Endothelial cell of umbilical vein (primary cell): Measurements from ENCODE around the gene SMCHD1. TPM values are rescaled to one million over a fixed set of nuclear protein-coding genes. Genes with fewer than 3 reads are reported as not detected.

ENCODE experiments used
- BruUV-seq: library from RNA; stranded (reverse); fragments of 400-500 nt; replicated peaks from 2 replicates; lab custom pipeline; 2021; lab: Mats Ljungman, UMichigan
- CTCF ChIA-PET: fragments of 300-600, 350-600 bp; sonication (Branson Sonifier 250); formaldehyde crosslinking; loops from one replicate; lab custom pipeline; 2021; ENCODE audit warnings: antibody characterized with exemption, inconsistent platforms; lab: Charles Lee
- POLR2A ChIA-PET: fragments of 300-600, 350-600 bp; sonication (Branson Sonifier 250); formaldehyde crosslinking; loops from one replicate; lab custom pipeline; 2021; ENCODE audit warnings: antibody characterized with exemption, inconsistent platforms; lab: Charles Lee
- DNase-seq: peaks from one replicate; pipeline ENCODE4 v3.0.0-alpha.2; 2011; ENCODE audit warnings: low read depth, low spot score
- FAIRE-seq: peaks from 2 replicates; lab custom pipeline; 2011; peaks lifted over from hg19 to GRCh38; lab: Jason Lieb, UNC
- H2AFZ ChIP-seq: 2 replicates; pipeline ENCODE4 v1.6.0; 2012; ENCODE audit warnings: low read depth, low read length, control low read depth, inconsistent platforms
- H3K27ac ChIP-seq: 2 replicates; pipeline ENCODE4 v1.5.1; 2011; ENCODE audit warnings: low read depth, mild to moderate bottlenecking, control low read depth, low read length, moderate library complexity; ENCODE audit not compliant: insufficient read depth
- H3K27me3 ChIP-seq, 2 experiments: 2 replicates each; pipeline versions ENCODE4 v1.6.0 to v1.6.1; 2011; ENCODE audit warnings: low read length in 2 of 2, mixed read lengths in 1 of 2; ENCODE audit not compliant: control insufficient read depth in 2 of 2, insufficient read depth in 2 of 2
- H3K36me3 ChIP-seq, 2 experiments: 2 replicates in 1 of 2; 3 replicates in 1 of 2; pipeline ENCODE4 v1.5.1; 2011; ENCODE audit warnings: low read length in 2 of 2, mild to moderate bottlenecking in 1 of 2, moderate library complexity in 1 of 2; ENCODE audit not compliant: control insufficient read depth in 2 of 2, insufficient read depth in 2 of 2; ENCODE audit errors: extremely low read depth in 1 of 2
- H3K4me1 ChIP-seq: 3 replicates; pipeline ENCODE4 v1.5.1; 2011; ENCODE audit warnings: mild to moderate bottlenecking, low read length; ENCODE audit not compliant: control insufficient read depth, insufficient read depth; ENCODE audit errors: extremely low read depth
- H3K4me2 ChIP-seq: 2 replicates; pipeline ENCODE4 v1.6.1; 2011; ENCODE audit warnings: low read length, control low read depth, mixed read lengths; ENCODE audit not compliant: insufficient read depth
- H3K4me3 ChIP-seq, 3 experiments: fragments of 200-600 bp in 1 of 3; sonication (generic), shearing (Covaris generic) in 1 of 3; replicated peaks in 1 of 3; 2 replicates each; pipeline ENCODE4 v1.5.1; 2011 to 2016; ENCODE audit warnings: control low read depth in 3 of 3, low read length in 3 of 3, mild to moderate bottlenecking in 2 of 3, inconsistent platforms in 1 of 3, low read depth in 1 of 3, moderate library complexity in 1 of 3; ENCODE audit not compliant: insufficient read depth in 1 of 3
- H3K79me2 ChIP-seq: 2 replicates; pipeline ENCODE4 v1.6.0; 2012; ENCODE audit warnings: low read length, inconsistent platforms; ENCODE audit not compliant: control insufficient read depth, insufficient read depth
- H3K9ac ChIP-seq: replicated peaks from 2 replicates; pipeline ENCODE3; 2011; ENCODE audit warnings: low read length, control low read depth; ENCODE audit not compliant: insufficient read depth; ENCODE audit errors: extremely low read depth
- H3K9me1 ChIP-seq: replicated peaks from 3 replicates; pipeline ENCODE4 v1.6.0; 2011; ENCODE audit warnings: mild to moderate bottlenecking, low read length; ENCODE audit not compliant: control insufficient read depth, insufficient read depth; ENCODE audit errors: extremely low read depth
- H3K9me3 ChIP-seq: replicated peaks from 2 replicates; pipeline ENCODE4 v1.5.1; 2012; ENCODE audit warnings: low read length, inconsistent platforms; ENCODE audit not compliant: control insufficient read depth, insufficient read depth
- H4K20me1 ChIP-seq: replicated peaks from 2 replicates; pipeline ENCODE3; 2011; ENCODE audit warnings: mild to moderate bottlenecking, low read length; ENCODE audit not compliant: control insufficient read depth, insufficient read depth; ENCODE audit errors: extremely low read depth
- EZH2 ChIP-seq: IDR thresholded peaks from 2 replicates; pipeline ENCODE4 v1.6.1; 2012; ENCODE audit warnings: borderline replicate concordance, low read depth, mild to moderate bottlenecking, moderate library complexity, low read length, inconsistent platforms; ENCODE audit not compliant: severe bottlenecking
- FOS ChIP-seq: IDR thresholded peaks from 2 replicates; pipeline ENCODE4 v1.6.1; 2011; ENCODE audit warnings: mild to moderate bottlenecking, low read length, moderate library complexity, borderline replicate concordance; ENCODE audit not compliant: insufficient read depth
- GATA2 ChIP-seq: IDR thresholded peaks from 2 replicates; pipeline ENCODE4 v1.7.0; 2011; ENCODE audit warnings: low read depth, mild to moderate bottlenecking, moderate library complexity, mixed read lengths, low read length; ENCODE audit not compliant: insufficient read length, insufficient read depth
- JUN ChIP-seq: IDR thresholded peaks from 2 replicates; pipeline ENCODE4 v1.6.1; 2011; ENCODE audit warnings: borderline replicate concordance, low read depth; ENCODE audit not compliant: insufficient read length, insufficient read depth
- MAX ChIP-seq: IDR thresholded peaks from 2 replicates; pipeline ENCODE4 v1.6.1; 2011; ENCODE audit not compliant: insufficient read depth, insufficient read length
- MYC ChIP-seq: IDR thresholded peaks from one replicate; pipeline ENCODE4 v1.6.1; 2011; ENCODE audit warnings: mild to moderate bottlenecking, low read depth, low read length
- POLR2A ChIP-seq: IDR thresholded peaks from 2 replicates; pipeline ENCODE4 v1.6.1; 2012; ENCODE audit warnings: low read depth, mild to moderate bottlenecking, control low read depth, low read length
- POLR2AphosphoS5 ChIP-seq: IDR thresholded peaks from 2 replicates; pipeline ENCODE4 v1.6.1; 2012; ENCODE audit warnings: low read depth, mild to moderate bottlenecking, control low read depth, low read length, moderate library complexity; ENCODE audit not compliant: insufficient read depth
- dilution Hi-C: fragments of 300-500 bp; cut with MboI; formaldehyde crosslinking; loops from one replicate; pipeline ENCODE4 v1.15.0; 2019; ENCODE audit warnings: low sequenced_read_pairs; ENCODE audit not compliant: extremely low pct_ligation_motif_present
- intact Hi-C: fragments of 100-400 bp; cut with micrococcal nuclease; formaldehyde crosslinking; loops from one replicate; pipeline ENCODE4 v1.10.0; 2022
- polyA plus RNA-seq, 4 experiments: library from polyadenylated mRNA; depleted of rRNA in 3 of 4; stranded (reverse) in 3 of 4; unstranded in 1 of 4; fragments of >200 nt; gene quantifications; 2 replicates each; pipeline versions ENCODE4 v1.2.1 to v1.2.3, GENCODE V29; 2011 to 2012; ENCODE audit warnings: missing spikeins in 1 of 4
- total RNA-seq: library from RNA; stranded (reverse); gene quantifications from 2 replicates; pipeline ENCODE4 v1.2.3, GENCODE V29; 2021
- TF ChIP-seq, protein P1 (sequence below), 2 donors: IDR thresholded peaks; 1 replicate in 1 of 2; 2 replicates in 1 of 2; pipeline ENCODE4 v1.5.1; 2011; ENCODE audit warnings: low read length in 2 of 2, mild to moderate bottlenecking in 2 of 2, moderate library complexity in 2 of 2, control low read depth in 1 of 2, inconsistent platforms in 1 of 2, low read depth in 1 of 2; ENCODE audit not compliant: insufficient read depth in 1 of 2; ENCODE audit errors: extremely low read depth in 1 of 2

The SMCHD1 gene
- total and polyA plus RNA-seq, 2 donors (not counting 3 experiments of a cell fraction or from before 2014, with no cell fraction given): 7.4 to 39.9 TPM

- Histone ChIP-seq H3K4me3 (no peak overlapping the region), H3K9ac (no peak overlapping the region), H3K36me3 (peaks cover 6 to 9% of the 10 kb centered on the region in 2 experiments), H3K79me2 (no peaks in the 10 kb centered on the region), H4K20me1 (no peaks in the 10 kb centered on the region), H3K27ac (no peak overlapping the region), H2AFZ (no peak overlapping the region), H3K9me1 (no peaks in the 10 kb centered on the region), H3K4me2 (no peak overlapping the region), H3K9me3 (no peaks in the 10 kb centered on the region), H3K27me3 (no peaks in the 10 kb centered on the region), H3K4me1 (no peaks in the 10 kb centered on the region)
- no peak for FAIRE-seq
- BruUV-seq: no TSS peak
- DNase-seq: no peak
- intact Hi-C loops: no loop called here
- dilution Hi-C loops: no loop called here
- no peak for TF ChIP-seq MAX
- TF ChIP-seq EZH2: no peak
- TF ChIP-seq JUN: no peak
- no peak for TF ChIP-seq POLR2A
- no peak for TF ChIP-seq POLR2AphosphoS5
- TF ChIP-seq MYC: no peak
- TF ChIP-seq FOS: no peak
- TF ChIP-seq, protein P1, sequence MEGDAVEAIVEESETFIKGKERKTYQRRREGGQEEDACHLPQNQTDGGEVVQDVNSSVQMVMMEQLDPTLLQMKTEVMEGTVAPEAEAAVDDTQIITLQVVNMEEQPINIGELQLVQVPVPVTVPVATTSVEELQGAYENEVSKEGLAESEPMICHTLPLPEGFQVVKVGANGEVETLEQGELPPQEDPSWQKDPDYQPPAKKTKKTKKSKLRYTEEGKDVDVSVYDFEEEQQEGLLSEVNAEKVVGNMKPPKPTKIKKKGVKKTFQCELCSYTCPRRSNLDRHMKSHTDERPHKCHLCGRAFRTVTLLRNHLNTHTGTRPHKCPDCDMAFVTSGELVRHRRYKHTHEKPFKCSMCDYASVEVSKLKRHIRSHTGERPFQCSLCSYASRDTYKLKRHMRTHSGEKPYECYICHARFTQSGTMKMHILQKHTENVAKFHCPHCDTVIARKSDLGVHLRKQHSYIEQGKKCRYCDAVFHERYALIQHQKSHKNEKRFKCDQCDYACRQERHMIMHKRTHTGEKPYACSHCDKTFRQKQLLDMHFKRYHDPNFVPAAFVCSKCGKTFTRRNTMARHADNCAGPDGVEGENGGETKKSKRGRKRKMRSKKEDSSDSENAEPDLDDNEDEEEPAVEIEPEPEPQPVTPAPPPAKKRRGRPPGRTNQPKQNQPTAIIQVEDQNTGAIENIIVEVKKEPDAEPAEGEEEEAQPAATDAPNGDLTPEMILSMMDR (IDR thresholded peaks at IDR 0.05; ENCODE audit: extremely low read depth in 1 of 2, insufficient read depth in 1 of 2, low read depth in 1 of 2, low read length in 2 of 2): no peak
- TF ChIP-seq GATA2: no peak
- ChIA-PET CTCF (interaction anchor here (1.4 kb wide), 1 partner anchor 25 kb away, joined by 4 read pairs; no protein-coding TSS in a partner anchor), POLR2A (no interaction called here)
These were observed 74.2 kb downstream of the SMCHD1 start for GRCh38 chr18:2729757-2730156.
